NCI-H146 (cell line): Measurements from ENCODE around the gene FYCO1.

Experiments
- DNase-seq: peaks from one replicate; lab custom pipeline; 2025; lab: John Stamatoyannopoulos, UW

The FYCO1 gene

DNA sequence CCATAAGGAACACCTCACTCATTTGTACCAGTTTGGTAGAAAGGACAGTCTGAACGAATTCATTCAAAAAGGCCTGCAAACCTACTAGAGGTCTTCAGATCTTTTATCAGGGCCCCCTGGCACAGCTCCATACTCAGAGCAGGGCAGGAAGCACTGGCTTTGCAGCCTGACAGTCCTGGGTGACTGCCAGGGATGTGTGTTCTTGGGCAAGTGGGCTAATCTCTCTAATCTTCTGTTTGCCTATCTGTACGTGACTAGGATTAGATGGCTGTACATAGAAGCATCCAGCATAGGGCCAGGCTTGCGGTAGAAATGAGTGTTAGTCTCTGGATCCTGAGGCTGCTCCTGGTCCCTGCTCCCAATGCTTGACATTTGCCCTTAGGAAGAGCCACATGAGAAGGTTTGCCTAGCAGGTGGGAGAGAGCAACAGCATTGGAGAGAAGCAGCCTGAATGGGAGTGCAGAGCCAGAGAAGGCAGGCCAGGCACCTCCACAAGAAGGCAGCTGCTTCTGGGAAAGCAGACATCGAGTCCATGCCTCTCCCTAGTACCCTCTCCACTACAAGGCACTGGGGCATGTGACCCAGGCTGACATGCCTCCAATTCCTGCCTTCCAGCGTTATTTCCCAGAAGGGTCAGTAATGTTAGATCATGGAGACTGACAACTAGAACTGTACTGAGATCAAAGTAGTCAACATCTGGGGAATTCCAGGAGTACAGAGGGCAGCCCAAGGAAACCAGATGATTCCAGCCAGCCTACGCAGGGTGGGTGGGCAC, 53.4 kb downstream of the FYCO1 start:
- no peak for DNase-seq

DNA sequence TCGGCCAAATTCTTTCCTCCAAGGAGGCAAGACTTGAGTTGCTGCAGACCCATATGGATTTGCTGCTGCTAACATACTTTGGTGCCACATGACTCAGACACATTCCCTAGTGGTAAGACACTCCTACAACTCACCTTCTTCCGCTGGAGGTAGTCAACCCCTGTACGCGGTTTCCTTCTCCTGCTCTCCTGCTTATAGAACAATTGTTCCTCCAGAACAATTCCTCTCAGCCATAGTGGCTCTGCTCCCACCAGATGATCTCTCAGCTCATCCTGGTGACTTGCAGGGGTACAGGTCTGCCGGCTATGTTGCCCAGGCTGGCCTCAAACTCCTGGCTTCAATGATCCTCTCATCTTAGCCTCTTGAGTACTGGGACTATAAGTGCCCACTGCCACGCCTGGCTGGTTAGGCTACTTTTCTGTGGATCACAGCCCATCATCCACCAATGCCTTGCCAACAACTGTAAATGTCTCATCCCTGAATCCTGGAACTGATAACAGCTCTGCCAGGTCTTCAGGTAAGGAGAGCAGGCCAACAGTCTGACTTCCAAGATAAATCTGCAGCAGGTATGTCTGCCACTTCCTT, 54.8 kb downstream of the FYCO1 start:
- DNase-seq, result no peak

DNA sequence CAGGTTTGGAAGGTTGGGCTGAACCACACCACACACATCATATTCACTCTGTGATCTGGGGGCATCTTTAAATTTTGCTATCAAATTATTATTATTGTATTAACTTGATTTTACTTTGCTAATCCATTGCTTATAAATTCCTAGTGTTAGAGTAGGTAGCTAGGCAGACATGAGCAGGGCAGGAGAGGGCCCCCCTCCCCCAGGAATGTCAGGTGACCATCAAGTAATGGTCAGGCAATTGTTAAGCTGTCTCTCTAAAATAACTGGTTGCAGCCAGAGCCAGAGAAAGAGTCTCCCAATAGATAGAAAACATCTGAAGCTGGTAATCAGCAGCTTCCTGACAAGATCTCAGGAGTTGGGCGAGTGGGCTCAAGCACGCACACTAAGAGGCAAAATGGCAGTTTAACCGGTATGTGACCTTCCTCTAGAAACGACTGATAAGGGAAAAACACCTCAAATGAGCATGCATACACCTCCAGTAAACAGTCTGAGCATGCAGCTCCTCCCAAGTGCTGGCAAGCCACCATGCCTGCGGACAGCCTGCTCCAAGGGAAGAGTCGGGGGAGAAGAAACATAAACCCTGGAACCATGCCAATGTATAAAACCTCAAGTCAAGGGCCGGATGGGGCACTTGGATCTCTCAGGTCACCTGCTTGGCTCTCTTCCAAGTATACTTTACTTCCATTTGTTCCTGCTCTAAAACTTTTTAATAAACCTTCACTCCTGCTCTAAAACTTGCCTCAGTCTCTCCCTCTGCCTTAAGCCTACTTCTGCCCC, 55.4 kb downstream of the FYCO1 start:
- no peak for DNase-seq

DNA sequence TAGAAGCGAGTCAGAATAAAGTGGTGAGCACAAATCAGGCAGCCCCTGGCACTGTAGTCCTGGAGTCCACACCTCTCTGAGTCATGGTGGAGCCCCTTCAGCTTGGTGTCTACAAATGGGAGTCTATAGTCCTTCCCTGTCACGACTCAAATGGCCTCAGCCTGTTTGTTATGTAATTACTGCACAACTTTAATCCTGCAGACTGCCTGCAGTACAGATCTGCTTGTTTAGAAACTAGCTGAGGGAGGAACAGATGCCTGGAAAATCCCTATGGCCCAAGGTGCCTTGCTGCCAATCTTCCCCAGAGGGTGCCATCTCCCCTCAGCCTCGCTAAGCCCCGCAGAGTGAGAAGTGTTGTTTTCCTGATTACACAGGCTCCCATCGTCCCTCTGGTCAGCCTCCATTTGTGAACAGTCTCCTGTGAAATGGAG, 56.3 kb downstream of the FYCO1 start:
- no peak for DNase-seq

DNA sequence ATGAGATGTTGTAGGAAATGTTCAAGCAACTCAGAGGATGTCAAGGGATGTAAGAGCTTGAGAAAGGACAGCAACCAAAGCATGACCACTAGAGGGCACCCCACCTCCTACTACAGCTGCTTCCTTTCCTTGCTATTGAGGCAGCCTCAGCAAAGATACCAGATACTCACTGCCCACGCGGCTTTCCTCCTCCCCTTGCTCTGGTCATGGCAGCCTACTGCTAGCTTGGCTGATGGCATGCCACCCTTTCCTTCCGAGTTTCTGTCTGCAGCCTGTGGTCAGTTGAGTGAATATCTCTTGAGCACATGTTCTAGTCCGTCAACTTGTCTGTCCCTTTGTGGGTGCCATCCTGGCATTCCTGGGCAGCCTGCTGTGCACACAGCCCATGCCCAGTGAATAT, 56.8 kb downstream of the FYCO1 start:
- DNase-seq, result peak; percentile 55

DNA sequence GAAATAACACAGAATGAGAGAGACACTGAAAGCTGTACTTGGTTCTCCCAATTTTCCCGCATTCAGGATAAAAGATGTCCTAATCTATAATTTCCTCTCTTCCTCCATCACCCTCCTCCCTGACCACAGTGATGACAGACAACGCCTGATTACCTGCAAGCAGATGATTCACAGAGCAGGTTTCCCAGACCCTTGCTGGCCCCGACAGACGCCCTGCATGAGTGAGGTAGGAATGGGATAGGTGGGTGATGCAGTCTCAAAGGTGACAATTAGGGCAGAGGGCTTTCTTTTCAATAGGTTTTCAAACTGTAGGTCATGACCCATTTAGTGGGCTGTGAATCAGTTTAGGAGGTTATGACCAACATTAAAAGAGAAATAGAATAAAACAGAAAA, 57.6 kb downstream of the FYCO1 start:
- DNase-seq, result no peak

DNA sequence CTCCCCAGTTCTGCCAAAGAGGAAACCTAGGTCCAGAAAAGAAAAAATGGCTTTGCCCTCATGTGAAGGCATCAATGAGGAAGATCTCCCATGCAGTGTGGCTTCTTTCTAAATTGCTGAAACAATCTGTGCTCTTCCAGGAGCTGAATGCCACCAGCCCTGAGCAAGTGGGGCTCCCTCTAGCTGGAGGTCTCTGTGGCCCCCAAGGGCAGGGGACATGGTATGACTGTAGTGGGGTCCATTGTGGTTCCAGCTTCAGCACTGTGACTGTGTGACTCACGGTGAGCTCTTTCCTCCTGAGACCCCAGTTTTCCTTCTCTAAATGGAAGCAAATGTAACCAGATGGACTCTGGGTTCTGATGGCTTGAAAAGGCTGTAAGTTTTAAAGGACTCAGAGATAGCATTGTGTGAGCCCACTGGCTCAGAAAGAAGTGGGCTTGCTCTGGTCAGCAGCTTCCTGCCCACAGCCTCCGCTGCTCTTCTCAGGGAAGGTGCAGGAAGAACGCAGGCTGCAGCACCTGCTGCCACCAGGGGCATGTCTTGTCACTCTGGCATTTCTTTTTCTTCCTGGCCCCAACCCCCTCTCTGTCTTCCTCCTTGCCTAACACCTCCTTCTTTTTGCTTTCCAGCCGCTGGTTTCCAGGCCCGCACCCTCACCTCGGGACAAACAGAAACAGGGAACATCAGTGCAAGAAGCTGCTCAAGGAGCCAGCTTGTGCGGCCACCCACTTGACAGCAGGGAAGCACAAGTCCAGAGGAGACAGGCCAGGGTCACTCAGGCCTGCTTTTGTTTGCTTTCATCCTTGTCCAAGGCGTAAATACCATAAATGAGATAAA, 58.2 kb downstream of the FYCO1 start:
- DNase-seq, result no peak

- no peak for DNase-seq
Measured at GRCh38 chr3:45936261-45936660, 59.4 kb downstream of the FYCO1 start.

GRCh38 chr3:45933591-45933990, 62.0 kb downstream of the FYCO1 start:
- DNase-seq, result no peak

DNA sequence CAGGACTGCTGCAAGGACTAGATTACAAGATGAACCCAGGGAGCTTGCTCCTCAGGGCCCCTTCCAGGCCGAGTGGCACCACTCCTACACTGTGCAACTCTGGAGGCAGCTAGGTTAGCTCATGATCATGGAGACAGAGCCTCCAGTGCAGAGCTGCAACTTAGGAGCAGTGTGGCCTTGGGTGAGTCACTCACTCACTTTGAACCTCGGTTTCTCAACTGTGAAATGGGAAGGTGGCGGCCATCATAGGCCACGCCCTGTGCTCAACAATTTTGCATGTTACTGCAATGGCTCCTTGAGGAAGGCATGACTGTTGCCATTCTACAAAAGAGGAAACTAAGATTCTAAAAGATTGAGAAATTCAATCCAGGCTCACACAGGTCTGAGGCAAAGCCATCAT, 63.5 kb downstream of the FYCO1 start:
- DNase-seq, result no peak

DNA sequence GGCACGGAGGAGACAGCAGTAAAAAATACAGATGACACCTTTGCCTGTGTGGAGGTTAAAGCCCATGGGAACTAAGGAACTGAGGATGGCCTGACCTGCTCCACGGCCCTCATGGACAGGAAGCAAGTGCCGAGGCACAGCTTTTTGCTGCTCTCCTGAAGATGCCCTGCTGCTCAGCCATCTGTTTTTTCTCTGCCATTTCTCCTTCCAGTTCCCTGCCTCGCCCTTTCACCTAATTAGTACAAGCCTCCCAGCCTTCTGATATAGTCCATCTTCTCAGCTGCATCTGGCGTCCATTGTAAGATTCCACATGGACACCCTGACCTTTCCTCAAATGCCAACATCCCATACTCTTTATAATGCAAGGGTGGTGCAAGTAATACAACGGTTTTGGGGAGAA, 64.1 kb downstream of the FYCO1 start:
- no peak for DNase-seq

DNA sequence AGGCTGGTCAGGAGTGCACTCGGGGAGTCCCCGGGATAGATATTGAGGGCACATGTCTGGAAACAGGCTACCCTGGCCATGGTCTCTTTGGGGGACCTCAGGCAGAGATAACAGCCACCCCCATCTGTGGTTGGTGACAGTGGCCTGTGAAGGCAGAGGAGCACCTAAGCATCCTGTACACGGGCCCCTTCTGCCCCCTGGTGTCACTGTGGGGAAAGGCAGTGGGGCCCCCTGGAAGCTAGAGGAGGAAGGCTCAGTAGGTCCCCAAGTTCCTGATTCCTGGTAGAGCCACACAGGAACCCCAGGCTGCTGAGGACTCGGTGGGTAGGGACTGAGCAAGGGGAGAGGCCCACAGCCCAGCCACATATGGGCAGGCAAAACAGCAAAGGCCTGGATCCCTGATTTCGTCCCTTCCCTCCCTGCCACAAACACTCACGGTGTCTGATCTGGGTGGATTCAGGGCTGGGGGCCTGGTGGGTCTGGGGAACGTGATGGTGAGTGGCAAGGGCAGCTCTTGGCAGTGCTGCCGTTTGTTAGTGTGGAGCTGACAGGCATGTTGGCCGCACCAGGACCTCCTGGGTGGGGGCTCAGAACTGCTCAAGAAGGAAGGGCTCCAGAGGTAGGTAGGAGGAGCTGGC, 66.5 kb downstream of the FYCO1 start:
- DNase-seq, result no peak

DNA sequence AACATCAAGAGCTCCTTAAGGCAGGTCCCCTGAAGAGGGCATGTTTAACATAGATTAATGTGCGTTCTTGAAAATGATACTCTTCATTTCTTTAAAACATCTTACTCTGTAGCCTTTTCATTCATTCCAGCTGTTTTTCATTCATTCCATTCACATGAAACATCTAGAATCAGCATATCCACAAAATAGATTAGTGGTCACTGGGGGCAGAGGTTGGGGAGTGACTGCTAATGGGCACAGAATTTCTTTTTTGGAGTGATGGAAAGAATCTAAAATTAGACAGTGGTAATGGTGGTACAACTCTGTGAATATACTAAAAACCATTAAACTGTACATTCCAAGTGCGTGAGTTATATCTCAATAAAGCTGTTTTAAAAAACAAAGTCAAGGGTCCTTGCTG, 67.7 kb downstream of the FYCO1 start:
- DNase-seq, result no peak

GRCh38 chr3:45923755-45924154, 71.9 kb downstream of the FYCO1 start:
- no peak for DNase-seq

GRCh38 chr3:45922950-45923590, 72.6 kb downstream of the FYCO1 start:
- no peak for DNase-seq

DNA sequence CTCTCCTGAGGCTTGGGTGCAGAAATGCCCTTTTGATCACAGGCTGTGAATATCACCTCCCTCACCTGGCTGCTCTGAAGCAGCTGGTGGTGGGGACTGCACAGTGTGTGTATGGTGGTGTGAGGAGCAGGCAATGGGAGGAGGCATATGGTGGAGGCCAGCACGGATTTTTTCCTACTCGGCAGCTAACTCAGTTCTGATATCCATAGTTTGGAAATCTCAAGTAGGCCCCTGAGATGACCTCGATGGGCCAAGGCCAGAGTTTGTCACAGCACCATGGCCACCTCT, 73.6 kb downstream of the FYCO1 start:
- DNase-seq, result no peak

DNA sequence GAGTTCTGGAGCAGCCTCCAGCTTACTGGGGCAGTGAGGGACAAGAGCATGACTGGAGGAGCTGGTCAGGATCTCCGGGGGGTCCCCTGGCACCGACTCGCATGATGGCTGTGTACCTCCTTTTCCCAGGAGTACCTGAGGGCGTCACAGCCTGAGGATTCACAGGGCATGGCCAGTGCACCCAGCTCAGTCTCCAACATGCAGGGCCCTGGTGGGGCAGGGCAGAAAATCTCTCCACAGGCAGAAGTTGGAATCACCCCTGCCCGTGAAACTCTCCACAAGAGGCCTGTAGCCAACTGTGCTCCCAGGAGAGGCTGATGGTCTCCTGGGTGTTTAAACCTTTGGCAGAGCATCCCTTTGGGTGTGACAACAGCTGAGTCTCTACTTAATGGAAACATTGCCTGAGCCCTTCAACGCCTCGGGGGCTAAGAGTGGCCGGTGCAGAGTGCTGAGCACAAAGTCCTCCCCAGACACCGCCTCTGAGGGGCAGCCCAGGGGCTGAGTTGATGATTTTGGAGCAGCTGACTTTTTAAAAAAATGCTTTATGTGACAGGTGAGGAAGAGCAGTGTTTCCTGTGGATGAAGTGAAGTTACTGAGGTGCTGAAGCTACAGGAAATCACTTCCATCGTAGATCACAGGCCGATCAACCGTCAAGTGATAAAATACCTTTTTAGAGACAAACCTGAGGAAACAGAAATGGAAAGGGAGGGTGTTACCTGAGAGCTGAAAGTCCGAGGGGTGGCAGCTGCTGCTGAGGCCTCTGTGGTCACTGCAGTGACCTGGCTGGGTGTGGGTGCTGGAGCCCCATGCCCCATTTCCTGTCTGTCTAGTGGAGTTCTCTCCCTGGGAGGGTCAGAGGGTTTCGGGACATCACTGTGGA, 74.2 kb downstream of the FYCO1 start:
- DNase-seq, result no peak

DNA sequence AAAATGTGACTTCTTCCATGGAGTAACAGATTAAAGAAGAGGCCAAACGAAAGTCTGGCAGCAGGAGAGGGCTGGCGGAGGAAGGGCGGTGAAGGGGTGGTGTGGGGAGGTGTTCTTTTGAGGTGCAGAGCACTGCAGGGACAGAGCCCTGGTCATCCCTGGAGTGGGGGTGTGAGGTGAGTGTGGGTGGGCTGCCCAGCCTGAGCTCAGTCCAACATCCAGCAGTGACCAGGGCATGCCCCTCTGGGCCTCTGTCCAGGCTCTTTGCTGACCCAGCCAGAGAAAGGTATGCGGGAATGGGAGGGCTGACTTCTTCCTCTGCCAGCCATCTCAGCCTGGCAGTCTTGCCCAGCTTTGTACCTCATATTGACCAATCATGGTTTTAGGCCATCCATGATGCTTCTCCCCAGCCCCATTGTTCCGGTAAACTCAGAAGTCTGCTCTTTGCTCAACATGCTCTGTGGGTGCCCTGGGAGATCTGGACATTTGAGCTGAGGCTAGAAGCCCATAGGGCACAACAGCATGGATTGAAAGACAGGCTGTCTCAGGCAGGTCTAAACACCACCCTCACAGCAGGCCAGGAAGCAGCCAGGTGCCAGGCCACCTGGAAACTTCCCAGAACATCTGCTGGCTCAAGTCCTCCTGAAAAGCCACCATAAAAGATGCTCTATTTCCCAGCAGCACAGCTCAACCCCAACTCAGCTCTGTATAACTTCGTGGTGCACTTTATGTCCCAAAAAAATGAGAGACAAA, 78.3 kb downstream of the FYCO1 start:
- peak; percentile 84 for DNase-seq

GRCh38 chr3:45915518-45916231, 79.9 kb downstream of the FYCO1 start:
- no peak for DNase-seq
